ENCODE measurements around the gene KCNQ1.

The KCNQ1 gene

DNA sequence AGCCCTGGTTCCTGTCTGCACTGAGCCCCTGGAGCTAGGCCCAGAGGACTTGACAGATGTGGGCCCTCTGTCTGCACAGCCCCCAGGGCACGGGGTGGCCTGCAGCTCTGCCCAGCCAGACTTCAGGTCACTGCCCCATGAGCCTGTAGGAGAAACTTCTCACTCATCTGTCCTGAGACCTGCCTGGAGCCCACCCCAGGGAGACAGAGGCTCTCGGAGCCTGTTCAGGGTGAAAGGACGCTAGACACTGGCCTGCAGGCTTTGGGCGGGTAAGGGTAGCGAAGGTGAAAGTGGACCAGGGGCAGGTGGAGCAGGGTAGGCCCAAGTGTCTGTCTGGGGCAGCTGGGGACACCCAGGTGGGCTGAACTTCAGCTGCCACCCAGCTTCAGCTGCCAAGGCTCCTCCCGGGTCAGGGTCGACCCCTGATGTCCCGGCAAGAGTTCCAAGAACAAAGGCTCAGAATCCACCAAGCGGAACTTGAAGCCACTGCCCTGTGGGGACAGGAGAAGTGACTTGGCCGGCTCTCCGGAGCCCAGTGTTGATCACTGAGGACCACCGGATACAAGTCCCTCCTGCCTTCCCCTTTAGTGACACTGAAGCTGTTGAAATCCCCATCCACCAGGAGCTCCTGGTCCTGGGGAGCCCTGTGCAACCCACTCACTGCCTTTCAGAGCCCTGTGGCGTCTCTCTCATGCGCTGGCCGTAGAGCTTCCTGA, 90.3 kb downstream of the KCNQ1 start:
- DNase-seq (ENCODE audit: low read depth, low spot score) = no peak

DNA sequence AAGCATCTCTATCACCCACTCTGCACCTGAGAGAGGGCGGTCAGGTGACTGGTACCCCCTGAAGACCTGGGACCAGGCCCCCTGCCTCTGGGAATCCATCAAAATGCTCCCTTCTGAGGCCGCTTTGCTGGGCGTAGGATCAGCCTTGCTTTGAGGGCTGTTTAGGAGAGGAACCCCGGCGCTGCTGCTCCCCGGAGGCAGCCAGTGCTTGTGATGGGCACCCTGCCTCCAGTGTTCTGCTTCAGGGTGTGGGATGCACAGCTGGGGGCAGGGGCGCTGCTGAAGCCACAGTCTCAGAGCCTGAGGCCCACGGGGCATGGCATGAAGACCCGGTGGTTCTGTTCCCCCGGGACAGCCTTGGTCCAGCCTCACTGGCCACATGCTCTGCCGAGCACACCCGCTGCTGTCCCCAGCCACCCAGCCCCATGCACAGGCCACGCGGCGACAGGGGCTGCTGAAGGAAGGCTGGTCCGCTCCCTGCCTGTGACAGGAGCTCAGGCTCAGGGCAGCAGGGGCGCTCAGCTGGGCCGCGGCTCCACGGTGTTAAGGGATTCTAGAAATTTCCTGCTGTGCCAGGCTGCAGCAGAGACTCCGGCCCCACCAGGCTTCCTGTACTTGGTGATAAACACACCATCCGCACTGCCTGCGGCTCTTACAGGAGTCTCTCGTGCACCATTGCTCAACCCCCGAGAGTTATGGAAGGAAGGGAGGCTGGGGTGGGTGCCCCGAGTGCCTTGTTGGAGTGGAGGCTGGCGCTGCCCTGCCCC, 91.0 kb downstream of the KCNQ1 start:
- no peak for DNase-seq (ENCODE audit: low read depth, low spot score)

DNA sequence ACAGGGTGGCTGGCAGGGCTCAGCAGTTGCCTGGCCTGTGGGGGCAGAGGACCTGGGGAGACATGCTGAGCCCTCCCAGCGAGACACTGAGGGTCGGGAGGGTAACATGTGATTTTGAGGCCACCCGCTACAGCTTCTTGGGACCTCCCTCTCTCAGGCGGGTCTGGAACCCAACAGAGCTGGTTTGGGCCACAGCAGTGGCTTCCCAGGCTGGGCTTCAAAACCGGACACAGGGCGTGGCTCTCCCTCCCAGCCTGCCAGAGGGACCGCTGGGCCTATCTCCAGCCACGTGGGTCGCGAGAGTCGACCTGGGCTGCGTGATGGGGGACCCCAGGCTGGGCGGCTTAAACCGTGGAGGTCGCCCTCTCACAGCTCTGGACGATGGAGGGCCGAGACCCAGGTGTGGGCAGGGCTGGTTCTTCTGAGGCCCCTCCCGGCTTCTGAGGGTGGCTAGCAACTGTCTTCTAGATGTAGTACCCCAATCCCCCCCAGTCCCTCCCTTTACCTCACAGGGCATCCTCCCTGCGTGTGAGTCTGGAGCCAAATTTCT, 91.7 kb downstream of the KCNQ1 start:
- no peak for DNase-seq (ENCODE audit: low read depth, low spot score)

DNA sequence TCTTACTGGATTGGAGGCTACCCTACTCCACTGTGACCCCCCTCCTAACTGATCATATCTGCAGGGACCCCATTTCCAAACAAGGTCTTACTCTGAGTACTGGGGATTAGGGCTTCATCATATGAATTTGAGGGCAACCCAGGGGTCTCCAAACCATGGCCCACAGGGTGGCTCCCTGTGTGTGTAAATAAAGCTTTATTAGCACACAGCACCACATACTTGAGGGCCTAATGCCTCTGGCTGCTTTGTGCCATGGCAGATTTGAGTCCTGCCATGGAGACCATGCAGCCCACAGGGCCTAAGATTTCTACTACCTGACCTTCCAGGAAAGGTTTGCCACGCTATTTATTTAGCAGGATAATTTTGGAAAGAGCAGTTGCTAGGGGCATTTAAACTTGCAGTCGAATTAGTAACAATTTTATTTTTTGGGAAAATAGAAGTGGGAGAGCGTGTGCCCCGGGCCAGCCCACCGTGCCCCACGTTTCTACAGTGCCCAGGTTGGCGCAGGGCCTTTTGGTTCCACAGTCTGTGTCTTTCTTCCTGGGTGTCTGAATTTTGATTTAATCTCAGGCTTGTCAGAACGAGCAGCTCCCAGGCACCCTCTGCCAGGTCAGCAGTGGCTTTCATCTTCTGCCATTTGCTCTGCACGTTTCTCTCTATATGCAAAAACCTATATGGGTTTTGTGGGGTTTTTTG, 92.3 kb downstream of the KCNQ1 start:
- DNase-seq (ENCODE audit: low read depth, low spot score) = no peak

DNA sequence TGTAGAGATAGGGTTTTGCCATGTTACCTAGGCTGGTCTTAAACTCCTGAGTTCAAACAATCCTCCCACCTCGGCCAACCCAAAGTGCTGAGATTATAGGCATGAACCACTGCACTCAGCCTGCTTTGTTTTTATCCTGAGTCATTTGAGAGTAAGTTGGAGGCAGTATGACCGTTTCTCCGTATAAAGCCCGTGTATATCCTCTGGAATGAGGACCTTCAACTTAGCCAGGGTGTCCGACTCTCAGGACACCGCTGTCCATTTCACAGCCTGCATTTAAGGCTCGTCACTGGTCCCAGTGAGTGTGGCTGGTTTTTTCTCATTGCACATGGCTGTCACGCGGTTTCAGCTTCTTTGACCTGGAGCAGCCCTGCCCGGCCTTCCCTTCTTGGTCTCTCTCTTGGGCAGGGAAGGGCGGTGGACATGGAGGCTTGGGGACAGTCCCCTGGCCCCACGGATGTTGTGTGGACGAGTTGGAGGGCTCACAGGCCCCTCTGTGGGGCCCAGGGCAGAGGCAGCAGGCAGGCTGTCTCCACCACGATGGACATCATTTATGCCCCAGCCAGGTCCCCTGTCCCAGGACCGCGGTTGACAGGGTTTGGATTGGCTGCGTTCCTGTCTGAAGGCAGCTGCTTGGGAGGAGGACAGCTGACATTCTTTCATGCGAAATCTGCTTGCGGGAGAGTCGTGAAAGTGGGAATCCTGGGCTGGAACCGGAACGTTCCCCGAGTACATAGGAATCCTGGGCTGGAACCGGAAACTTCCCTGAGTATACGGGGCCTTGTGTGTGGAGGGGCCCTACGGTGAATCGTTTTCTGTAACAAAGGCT, 93.3 kb downstream of the KCNQ1 start:
- DNase-seq (ENCODE audit: low read depth, low spot score) = no peak

DNA sequence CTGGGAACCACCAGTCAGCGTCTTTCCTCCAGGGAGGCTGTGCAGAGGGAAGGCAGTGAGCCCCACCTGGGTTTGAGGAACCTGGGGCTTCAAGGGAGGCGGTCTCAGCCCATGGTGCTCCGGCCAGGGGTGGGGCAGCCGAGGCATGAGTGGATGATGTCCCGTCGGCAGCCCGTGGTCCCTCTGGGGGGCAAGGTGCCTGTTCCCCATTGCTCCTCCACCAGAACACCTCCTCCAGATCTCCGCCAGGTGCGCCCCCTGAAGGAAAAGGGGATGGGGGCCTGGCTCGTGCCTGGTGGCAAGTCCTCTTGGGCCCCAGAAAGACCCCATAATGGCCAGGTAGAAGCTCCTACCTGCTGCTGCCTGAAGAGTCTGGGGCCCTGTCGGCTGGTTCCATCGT, 94.1 kb downstream of the KCNQ1 start:
- no peak for DNase-seq (ENCODE audit: low read depth, low spot score)

DNA sequence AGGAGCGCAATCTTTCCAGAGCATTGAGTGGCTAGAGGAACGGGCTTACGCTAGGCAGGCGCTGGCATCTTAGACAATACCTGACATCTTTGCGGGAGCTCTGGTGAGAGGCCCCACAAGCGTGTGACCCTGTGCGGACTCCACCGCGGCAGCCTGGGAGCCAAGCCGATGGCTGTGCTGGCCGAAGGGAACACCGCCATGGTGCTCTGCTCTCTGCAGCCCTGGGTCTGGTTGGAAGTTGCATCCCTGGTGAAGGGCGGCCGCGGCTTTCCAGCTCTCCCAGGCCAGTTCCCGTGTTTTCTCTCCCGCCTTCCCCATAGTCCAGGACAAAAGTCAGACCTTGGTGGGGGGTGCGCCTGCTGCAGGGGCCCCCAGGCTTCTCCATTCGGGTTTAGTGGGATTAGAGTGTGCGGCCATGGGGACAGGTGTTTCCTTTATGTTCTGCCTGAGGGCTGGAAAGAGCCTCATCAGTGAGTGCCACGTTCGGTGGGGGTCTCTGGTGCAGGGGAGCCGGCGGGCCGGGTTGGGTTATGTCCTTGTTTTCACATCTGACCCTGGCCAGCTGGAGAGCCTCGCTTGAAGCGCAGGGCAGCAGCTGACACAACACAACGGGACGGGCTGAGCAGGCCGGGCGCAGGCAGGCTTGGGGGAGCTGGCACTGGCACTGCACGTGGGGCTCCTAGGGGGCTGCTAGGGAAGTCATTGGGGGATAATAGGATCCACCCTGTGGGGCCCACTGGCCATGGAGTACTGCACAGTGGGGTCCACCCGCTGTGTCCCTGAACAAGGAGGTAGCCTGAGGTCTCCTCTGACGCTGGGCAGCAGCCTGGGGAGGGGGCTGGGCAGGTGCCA, 94.8 kb downstream of the KCNQ1 start:
- DNase-seq (ENCODE audit: low read depth, low spot score) = no peak

DNA sequence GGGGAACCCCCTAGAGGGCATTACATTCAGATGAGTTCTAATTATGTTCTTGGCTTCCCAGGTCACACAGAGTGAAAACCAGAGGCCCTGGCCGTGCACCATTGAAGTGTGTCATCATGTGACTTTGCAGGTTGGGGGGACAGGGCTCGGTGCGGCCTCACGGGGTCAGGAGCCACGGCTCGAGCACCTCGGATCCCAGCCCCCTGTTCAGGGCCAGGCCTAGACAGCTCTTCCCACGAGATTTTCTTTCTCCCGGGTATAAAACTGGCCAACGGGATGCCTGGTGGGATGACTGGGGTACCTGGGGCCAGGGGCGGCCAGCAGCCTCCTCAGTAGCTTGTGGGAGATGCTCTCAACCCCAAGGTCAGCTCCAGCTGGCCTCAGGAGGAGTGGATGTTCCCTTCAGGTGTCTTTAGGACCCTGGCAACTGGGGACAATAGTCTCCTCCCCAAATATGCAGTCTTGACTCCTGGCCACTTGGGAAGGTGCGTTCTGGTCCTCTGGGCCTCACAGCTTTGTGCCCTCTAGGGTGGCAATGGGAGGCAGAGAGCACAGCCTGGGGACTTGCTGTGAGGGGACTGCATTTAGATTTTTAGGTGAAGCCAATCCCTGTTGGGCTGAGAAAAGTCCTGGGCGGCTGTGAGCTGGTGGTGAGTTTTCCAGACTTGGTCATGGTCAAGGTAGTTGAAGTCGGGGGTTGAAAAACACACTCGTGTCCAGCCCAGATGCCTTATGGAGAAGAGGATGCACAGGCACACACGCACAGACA, 95.6 kb downstream of the KCNQ1 start:
- DNase-seq (ENCODE audit: low read depth, low spot score) = no peak

DNA sequence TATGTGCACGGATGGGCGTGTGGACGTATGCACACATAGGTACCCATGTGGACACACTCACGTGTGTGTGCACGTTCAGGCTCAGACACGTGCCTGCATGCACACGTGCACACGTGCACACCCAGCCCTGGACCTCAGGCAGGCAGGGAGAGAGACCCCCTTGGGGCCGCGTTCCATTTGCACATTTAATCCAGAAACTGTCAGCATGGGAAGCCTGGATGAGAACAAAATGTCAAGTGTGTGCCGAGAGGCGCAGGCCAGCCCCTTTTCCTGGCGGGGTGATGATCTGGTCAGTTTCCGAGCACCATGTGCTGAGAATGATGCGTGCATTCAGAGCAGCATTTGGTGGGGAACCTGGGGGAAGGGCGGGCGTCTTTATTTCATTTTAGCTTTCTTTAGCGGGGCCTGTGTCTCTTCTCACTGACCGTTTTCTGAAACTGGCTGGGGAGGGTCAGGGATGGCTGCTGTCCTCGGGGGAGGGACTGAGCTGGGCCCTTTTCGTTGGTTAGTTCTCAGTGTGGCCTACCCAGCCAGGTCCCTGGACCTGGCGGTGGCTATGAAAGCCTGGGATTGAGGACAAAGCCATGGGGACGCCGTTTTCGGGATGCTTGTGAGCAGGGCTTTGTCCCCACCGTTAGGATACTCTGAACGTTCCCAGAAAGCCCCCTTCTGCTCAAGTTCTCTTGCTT, 96.3 kb downstream of the KCNQ1 start:
- DNase-seq (ENCODE audit: low read depth, low spot score) = no peak

DNA sequence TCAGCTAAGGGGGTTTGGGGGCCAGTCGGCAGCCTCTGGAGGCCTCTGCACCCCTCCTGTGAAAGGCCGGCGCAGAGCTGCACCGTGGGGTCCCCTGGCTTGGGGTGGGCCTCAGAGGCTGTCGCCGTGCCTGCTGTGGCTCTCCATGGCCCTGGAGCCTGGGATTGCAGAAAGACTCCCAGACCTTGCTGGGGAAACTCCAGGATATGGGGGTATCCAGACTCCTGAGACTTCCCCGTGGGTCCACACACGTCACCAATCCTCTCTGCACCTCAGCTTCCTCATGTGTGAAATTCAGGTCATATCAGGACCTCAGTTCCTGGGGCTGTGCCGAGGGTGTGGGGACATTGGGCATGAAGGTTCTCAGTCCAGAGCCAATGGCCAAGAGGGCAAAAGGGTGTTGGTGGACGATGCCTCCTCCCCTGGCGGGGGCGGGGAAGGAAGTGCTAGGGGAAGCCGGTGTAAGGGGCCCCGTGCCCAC, 97.1 kb downstream of the KCNQ1 start:
- no peak for DNase-seq (ENCODE audit: low read depth, low spot score)

DNA sequence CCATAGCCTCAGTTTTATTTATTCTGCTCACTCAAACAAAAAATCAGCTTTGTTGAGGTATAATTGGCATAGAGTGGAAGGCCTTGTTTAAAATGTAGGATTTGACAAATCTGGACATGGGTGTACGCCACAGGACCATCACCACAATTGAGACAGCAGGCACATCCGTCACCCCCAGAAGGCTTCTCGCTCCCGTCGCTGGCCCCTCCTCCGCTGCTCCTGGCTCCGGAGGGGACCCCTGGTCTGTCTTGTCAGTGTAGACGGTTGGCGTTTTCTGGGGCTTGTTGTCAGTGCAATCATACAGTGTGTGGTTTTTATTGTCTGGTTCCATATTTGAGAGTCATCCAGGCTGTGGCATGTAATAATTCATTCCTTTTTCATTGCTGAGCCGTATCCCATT, 97.6 kb downstream of the KCNQ1 start:
- no peak for DNase-seq (ENCODE audit: low read depth, low spot score)

DNA sequence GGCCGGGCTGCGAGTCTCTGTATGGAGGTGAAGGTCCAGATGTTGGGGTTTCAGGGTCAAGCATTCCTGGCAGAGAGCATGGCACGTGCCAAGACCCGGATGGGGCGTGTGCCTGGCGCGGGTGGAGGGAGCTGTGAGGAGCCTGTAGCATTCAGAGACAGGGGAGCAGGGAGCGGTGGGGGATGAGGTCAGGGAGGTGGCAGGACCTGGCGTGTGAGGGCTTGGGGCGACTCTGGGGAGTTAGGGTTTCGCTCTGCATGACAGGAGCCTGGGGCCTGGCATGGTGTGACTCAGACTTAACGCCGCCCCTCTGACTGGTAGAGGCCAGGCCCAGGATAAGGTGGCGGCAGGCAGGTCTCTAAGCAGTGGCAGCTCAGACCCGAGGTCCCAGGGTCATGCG, 103.0 kb downstream of the KCNQ1 start:
- DNase-seq (ENCODE audit: low read depth, low spot score) = no peak

DNA sequence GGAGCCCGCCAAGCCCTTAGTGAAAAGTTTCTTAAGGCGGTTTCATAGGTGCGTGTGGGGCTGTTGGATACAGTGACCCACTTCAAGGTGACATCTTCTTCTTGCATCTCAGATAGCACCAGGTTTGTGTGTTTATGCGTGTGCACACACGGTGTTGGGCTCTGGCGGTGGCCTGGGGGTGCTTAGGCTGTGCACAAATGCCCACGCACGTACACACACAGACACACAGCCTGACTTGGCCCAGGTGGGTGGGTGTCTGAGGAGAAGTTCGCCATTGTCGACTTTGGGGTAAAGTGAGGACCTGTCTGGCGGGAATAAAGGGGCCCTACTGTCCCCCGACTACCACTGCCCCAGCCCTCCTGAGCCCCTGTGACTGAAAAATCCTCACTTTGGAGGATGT, 103.8 kb downstream of the KCNQ1 start:
- DNase-seq (ENCODE audit: low read depth, low spot score) = no peak

DNA sequence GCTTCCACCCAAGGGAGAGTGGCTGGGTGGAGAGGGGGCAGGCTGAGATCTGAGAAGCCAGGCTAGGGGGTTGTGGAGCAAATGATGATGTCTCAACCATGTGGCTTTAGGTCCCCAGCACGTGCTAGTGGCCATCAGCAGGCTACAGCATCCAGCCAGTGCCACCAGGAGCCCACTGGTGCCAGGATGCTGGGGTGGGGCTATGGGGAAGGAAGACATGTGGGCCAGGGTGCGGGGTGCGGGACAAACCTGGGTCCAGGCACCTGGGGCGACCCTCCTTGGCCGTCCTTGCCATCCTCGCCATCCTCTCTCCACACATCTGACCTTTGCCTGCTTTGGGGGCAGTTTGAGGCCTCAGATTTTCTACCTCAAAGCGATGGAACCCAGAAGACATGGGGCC, 104.3 kb downstream of the KCNQ1 start:
- no peak for DNase-seq (ENCODE audit: low read depth, low spot score)

DNA sequence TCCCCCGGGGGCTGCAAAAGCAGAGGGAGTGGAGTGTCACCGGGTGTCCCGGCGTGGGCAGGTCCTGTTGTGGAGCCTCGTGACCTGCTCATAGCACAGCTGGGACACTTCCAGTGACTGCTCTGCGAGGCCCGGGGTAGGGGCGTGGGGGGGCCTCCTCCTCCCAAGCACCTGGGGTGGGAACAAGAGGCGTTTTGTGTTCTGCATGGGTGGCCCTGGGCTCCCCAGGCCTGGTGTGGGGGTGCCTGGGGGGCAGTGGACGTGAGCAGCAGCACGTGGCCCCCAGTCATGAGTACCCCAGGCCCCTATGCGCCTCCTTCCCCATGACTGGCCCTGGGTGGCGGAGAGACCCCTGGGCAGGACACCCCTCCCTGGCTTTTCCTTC, 104.7 kb downstream of the KCNQ1 start:
- no peak for DNase-seq (ENCODE audit: low read depth, low spot score)

DNA sequence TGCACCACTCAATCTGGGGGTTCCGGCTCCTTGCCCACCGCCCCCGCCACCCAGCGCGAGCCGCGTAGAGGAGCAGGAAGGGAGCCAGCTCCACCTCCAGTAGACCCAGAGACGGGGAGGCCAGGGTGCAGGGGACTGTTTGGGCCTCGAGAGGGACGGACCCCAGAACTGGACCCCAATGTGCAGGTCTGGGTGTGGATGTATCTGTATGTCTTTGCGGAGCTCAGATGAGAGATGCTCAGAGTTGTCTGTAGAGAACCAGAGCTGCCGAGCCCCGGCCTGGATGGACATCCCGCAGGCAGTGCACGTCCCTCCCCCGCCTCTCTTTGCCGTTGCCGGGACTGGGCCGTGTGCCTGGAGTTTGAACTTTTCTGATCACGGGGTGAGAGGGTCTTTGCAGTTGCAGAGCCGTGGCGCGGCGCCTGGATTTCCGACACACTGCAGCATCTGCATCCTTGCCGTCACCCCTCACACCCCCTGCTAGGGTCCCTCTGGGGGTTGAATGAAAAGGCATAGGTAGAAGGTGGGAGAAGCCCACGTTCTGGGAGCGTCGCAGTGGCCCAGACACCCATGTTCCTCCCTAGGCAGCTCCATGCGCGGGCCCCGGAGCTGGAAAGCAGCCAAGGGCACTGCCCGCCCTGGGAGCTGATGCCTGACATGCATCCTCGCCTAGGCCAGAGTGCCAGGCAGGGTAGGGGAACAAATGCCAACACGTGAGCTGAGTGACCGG, 105.2 kb downstream of the KCNQ1 start:
- DNase-seq (ENCODE audit: low read depth, low spot score) = no peak

DNA sequence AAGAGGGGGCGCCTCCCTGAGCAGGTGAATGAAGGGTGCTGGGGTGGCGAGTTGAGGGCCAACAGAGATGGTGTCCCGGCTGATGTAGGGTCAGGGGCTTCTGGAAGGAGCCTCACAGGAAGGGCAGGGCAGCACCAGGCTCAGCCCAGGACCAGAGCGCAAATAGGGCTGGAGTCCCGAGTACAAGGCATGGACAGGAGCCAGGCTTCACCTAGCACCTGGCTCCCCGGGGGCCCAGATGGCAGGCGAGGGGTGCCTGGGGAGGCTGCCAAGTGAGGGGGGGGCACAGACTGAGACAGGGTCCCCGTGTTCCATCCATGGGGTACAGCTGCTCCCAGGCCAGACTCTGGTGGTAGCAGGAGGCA, 105.8 kb downstream of the KCNQ1 start:
- no peak for DNase-seq (ENCODE audit: low read depth, low spot score)

DNA sequence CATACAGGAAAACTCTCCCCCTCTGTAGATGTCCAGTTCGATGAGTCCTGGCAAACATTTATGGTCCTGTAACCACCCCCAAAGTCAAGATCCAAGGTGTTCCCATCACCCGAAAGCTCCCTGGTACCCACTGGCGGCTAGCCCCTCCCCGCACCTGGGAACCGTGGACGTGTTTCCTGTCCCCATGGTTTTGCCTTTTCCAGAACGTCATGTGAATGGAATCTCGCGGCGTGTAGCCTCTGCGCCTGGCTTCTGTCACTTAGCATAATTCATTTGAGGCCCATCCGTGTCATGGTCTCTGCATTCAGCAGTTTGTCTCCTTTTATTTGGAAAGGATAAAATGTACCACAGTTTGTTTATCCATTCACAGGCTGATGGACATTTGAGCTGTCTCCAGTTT, 106.3 kb downstream of the KCNQ1 start:
- DNase-seq (ENCODE audit: low read depth, low spot score) = no peak

DNA sequence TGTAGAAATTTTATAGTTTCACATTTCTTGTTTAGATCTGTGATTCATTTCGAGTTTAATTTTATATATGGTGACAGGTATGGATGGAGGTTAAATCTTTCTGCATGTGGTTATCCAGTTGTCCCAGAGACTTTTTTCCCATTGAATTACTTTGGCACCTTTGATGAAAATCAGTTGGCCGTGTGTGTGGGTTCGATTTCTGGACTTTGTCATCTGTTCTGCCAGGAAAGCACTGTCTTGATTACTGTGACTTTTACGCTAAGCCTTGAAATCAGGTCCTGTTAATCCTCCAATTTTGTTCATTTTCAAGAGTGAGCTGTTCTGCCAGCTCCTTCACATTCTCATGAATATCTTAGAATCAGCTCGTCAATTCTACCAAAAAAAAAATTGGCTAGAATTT, 107.4 kb downstream of the KCNQ1 start:
- no peak for DNase-seq (ENCODE audit: low read depth, low spot score)
